Esophagus squamous epithelium (tissue), 5 donors: ENCODE results near the gene PDILT. TPM values are rescaled to one million over a fixed set of nuclear protein-coding genes. Genes with fewer than 3 reads are reported as not detected.

Experiments
- DNase-seq: peaks from one replicate; lab custom pipeline; 2025; lab: John Stamatoyannopoulos, UW
- H3K27ac ChIP-seq, 4 donors: fragments of 200-600 bp; sonication (generic); one replicate each; pipeline ENCODE4 v1.5.1; 2016 to 2019; ENCODE audit warnings: mild to moderate bottlenecking in 1 of 4
- H3K27me3 ChIP-seq, 4 donors: fragments of 200-600 bp; sonication (generic); 1 replicate in 3 of 4; 2 replicates in 1 of 4; pipeline versions ENCODE4 v1.5.1 to v1.6.0; 2017 to 2021; ENCODE audit warnings: antibody characterized with exemption in 1 of 4
- H3K36me3 ChIP-seq, 3 donors: fragments of 200-600 bp; sonication (generic); one replicate each; pipeline ENCODE4 v1.5.1; 2016 to 2019
- H3K4me1 ChIP-seq, 3 donors: fragments of 200-600 bp; sonication (generic); one replicate each; pipeline ENCODE4 v1.5.1; 2017 to 2019
- H3K4me3 ChIP-seq, 4 donors: fragments of 200-600 bp; sonication (generic); 1 replicate in 3 of 4; 2 replicates in 1 of 4; pipeline ENCODE4 v1.5.1; 2016 to 2019; ENCODE audit warnings: mild to moderate bottlenecking in 2 of 4, moderate library complexity in 1 of 4
- H3K9me3 ChIP-seq, 3 donors: fragments of 200-600 bp; sonication (generic); one replicate each; pipeline ENCODE4 v1.5.1; 2016 to 2019
- CTCF ChIP-seq, 6 experiments: fragments of 450-650 bp in 4 of 6; fragments of 200-600 bp in 2 of 6; sonication (generic) in 2 of 6; IDR thresholded peaks; one replicate each; pipeline ENCODE4 v1.5.1; 2016 to 2019; ENCODE audit warnings: antibody characterized with exemption in 6 of 6, mild to moderate bottlenecking in 4 of 6, moderate library complexity in 4 of 6
- POLR2A ChIP-seq, 4 donors: fragments of 450-650 bp; IDR thresholded peaks; one replicate each; pipeline ENCODE4 v1.6.1; 2017; ENCODE audit warnings: antibody characterized with exemption in 4 of 4, mild to moderate bottlenecking in 4 of 4, moderate library complexity in 3 of 4
- WGBS, 2 donors: methylation state at CpG; one replicate each; pipeline ENCODE4 v1.1.5; 2018; 5-methylcytosine and 5-hydroxymethylcytosine counted together
- intact Hi-C: fragments of 100-400 bp; cut with DNase I; formaldehyde crosslinking; loops from one replicate; pipeline ENCODE4 v1.15.0; 2022
- total RNA-seq, 4 donors: library from RNA; depleted of rRNA; stranded (reverse); fragments of >200 nt; gene quantifications; one replicate each; pipeline ENCODE4 v1.1.0, GENCODE V29; 2016
- donor health status: DM: yes; HTN: yes; CAD: no.

Gene PDILT
- total RNA-seq, 4 donors from 2014 or later: not detected

GRCh38 chr16:20415541-20415940 is 11.0 kb upstream of the PDILT start:
- no peak for DNase-seq
- H3K4me1 ChIP-seq: no peaks in the 10 kb centered on the region

GRCh38 chr16:20411055-20411454 is 6.5 kb upstream of the PDILT start:
- H3K27ac ChIP-seq: no peak overlapping the region
- H3K9me3 ChIP-seq: no peaks in the 10 kb centered on the region
- no peaks in the 10 kb centered on the region for H3K27me3 ChIP-seq
- no peak for DNase-seq
- no peaks in the 10 kb centered on the region for H3K36me3 ChIP-seq
- intact Hi-C loops: no loop called here
- TF ChIP-seq POLR2A (IDR thresholded peaks at IDR 0.05) (no peak), CTCF (IDR thresholded peaks at IDR 0.05) (no peak)
- H3K4me3 ChIP-seq: no peak overlapping the region
- no peaks in the 10 kb centered on the region for H3K4me1 ChIP-seq
- 70 to 78% methylated on average over 2 of the region's 2 CpGs for WGBS, 2 donors

More at GRCh38 chr16:20415541-20415940, 11.0 kb upstream of the PDILT start:
- WGBS, 2 donors: 65 to 77% methylated on average over 1 of the region's 1 CpG
- no peak overlapping the region for H3K4me3 ChIP-seq
- no peaks in the 10 kb centered on the region for H3K27me3 ChIP-seq
- H3K36me3 ChIP-seq: no peaks in the 10 kb centered on the region
- intact Hi-C loops: no loop called here
- TF ChIP-seq CTCF (IDR thresholded peaks at IDR 0.05) (no peak), POLR2A (IDR thresholded peaks at IDR 0.05) (no peak)
- H3K27ac ChIP-seq: no peak overlapping the region
- H3K9me3 ChIP-seq: no peaks in the 10 kb centered on the region

- Histone ChIP-seq H3K9me3 (no peaks in the 10 kb centered on the region), H3K4me3 (no peak overlapping the region), H3K36me3 (no peaks in the 10 kb centered on the region), H3K4me1 (no peaks in the 10 kb centered on the region), H3K27ac (peak overlapping the region in 1 of 4 donors; percentile 29), H3K27me3 (no peaks in the 10 kb centered on the region)
- no peak for DNase-seq
- intact Hi-C loops: no loop called here
- WGBS, 2 donors: 41 to 61% methylated on average over 6 of the region's 6 CpGs
- no peak for TF ChIP-seq POLR2A (IDR thresholded peaks at IDR 0.05)
- TF ChIP-seq CTCF (IDR thresholded peaks at IDR 0.05): no peak
Observed at GRCh38 chr16:20410121-20410723, 5.7 kb upstream of the PDILT start.

- Histone ChIP-seq H3K4me1 (no peaks in the 10 kb centered on the region), H3K9me3 (no peaks in the 10 kb centered on the region), H3K27me3 (no peaks in the 10 kb centered on the region), H3K27ac (peak within 1 kb of the TSS in 2 of 4 donors; percentile 44 to 48), H3K36me3 (no peaks in the 10 kb centered on the region), H3K4me3 (no peak within 1 kb of the TSS)
- DNase-seq: no peak
- 62 to 84% methylated on average over 4 of the region's 6 CpGs for WGBS, 2 donors
- no peak for TF ChIP-seq POLR2A (IDR thresholded peaks at IDR 0.05)
- no peak for TF ChIP-seq CTCF (IDR thresholded peaks at IDR 0.05)
- intact Hi-C loops: no loop called here
Observed at GRCh38 chr16:20409398-20410120, 5.0 kb upstream of the PDILT start, which contains the start of gene ACSM5. TSS of gene ACSM5 (plus strand) at chr16:20409534. CDS start at chr16:20411485, 1,951 bp downstream.

GRCh38 chr16:20402651-20403050 is 1.9 kb downstream of the PDILT start:
- Histone ChIP-seq H3K36me3 (no peaks in the 10 kb centered on the region), H3K27ac (no peak overlapping the region), H3K9me3 (no peaks in the 10 kb centered on the region), H3K4me1 (no peaks in the 10 kb centered on the region), H3K4me3 (no peak overlapping the region), H3K27me3 (no peaks in the 10 kb centered on the region)
- DNase-seq: no peak
- 76 to 79% methylated on average over 2 of the region's 2 CpGs for WGBS, 2 donors
- no peak for TF ChIP-seq POLR2A (IDR thresholded peaks at IDR 0.05)
- TF ChIP-seq CTCF (IDR thresholded peaks at IDR 0.05): no peak
- intact Hi-C loops: no loop called here
